ENCODE measurements around the gene AK2.
A peak's percentile ranks its signal among the peaks of the same experiment; 100 is the strongest.
"Not testable (repeated sequence)": the region's sequence is repeated elsewhere in the genome, so short reads cannot be mapped to it uniquely, and the experiment has no call there.

The AK2 gene

GRCh38 chr1:32997381-32997891, 39.2 kb downstream of the AK2 start:
- TF ChIP-seq ZBTB17 (tag by site-specific recombination; IDR thresholded peaks at IDR 0.05) (0 out of 2 replicates have a peak, but pooled peaks have one; percentile 27), GFI1B (tag by site-specific recombination; IDR thresholded peaks at IDR 0.05) (no peak), ZNF560 (tag by site-specific recombination; IDR thresholded peaks at IDR 0.05; ENCODE audit: borderline replicate concordance) (no peak)
- Histone ChIP-seq H3K36me3 (ENCODE audit: control insufficient read depth in 2 of 2, insufficient read depth in 1 of 2, low read length in 2 of 2) (peaks cover 0 to 10% of the 10 kb centered on the region in 2 experiments; a peak in 1 of 3 replicates), H3K9me3 (ENCODE audit: control insufficient read depth, insufficient read depth, low read depth, low read length) (no peaks in the 10 kb centered on the region), H3K4me1 (ENCODE audit: control insufficient read depth, insufficient read depth, low read length) (no peaks in the 10 kb centered on the region), H3K4me3 (ENCODE audit: low read depth, low read length) (no peak overlapping the region), H3K27ac (ENCODE audit: extremely low read depth, low read depth, low read length) (no peak overlapping the region)
- CTCF ChIA-PET: interaction anchor here (5.3 kb wide), 1 partner anchor 10 kb away, joined by 15 read pairs; no protein-coding TSS in a partner anchor
- POLR2A ChIA-PET: no interaction called here

- ChIA-PET POLR2A (interaction anchor here (0.8 to 1.2 kb wide), 2 partner anchors 28 to 30 kb away, joined by 3 to 6 read pairs; partner anchors contain the start of gene RNF19B), CTCF (interaction anchor here (0.5 to 5.3 kb wide), 6 partner anchors 14 to 1296 kb away, joined by 3 to 15 read pairs (median 3); no protein-coding TSS in a partner anchor)
- H3K27ac ChIP-seq (ENCODE audit: extremely low read depth, low read depth, low read length); H3K36me3 ChIP-seq (ENCODE audit: control insufficient read depth in 2 of 2, insufficient read depth in 1 of 2, low read length in 2 of 2); H3K4me3 ChIP-seq (ENCODE audit: low read depth, low read length); H3K4me1 ChIP-seq (ENCODE audit: control insufficient read depth, insufficient read depth, low read length); H3K9me3 ChIP-seq (ENCODE audit: control insufficient read depth, insufficient read depth, low read depth, low read length): not testable (repeated sequence)
These were observed 43.4 kb downstream of the AK2 start for GRCh38 chr1:32993324-32993636.

- H3K27ac ChIP-seq (ENCODE audit: extremely low read depth, low read depth, low read length): no peak overlapping the region
- CTCF ChIA-PET: interaction anchor here (0.6 to 5.3 kb wide), 9 partner anchors 8 to 1295 kb away, joined by 3 to 15 read pairs (median 4); no protein-coding TSS in a partner anchor
- H3K4me1 ChIP-seq (ENCODE audit: control insufficient read depth, insufficient read depth, low read length): no peaks in the 10 kb centered on the region; the same call in 1 of the 2 replicates
- no peaks in the 10 kb centered on the region for H3K9me3 ChIP-seq (ENCODE audit: control insufficient read depth, insufficient read depth, low read depth, low read length)
- POLR2A ChIA-PET: interaction anchor here (0.8 to 1.7 kb wide), 5 partner anchors 11 to 134 kb away, joined by 3 to 21 read pairs (median 3); partner anchors contain the start of gene RNF19B
- no peaks in the 10 kb centered on the region for H3K36me3 ChIP-seq (ENCODE audit: control insufficient read depth in 2 of 2, insufficient read depth in 1 of 2, low read length in 2 of 2)
- H3K4me3 ChIP-seq (ENCODE audit: low read depth, low read length): no peak overlapping the region
- TF ChIP-seq SP7 (tag by site-specific recombination; IDR thresholded peaks at IDR 0.05): peak; percentile 50
- TF ChIP-seq ZXDB (tag by site-specific recombination; IDR thresholded peaks at IDR 0.05): no peak; the same call in 1 of the 2 replicates
- TF ChIP-seq PATZ1 (tag by site-specific recombination; IDR thresholded peaks at IDR 0.05): peak; percentile 25; the same call in 1 of the 2 replicates
- TF ChIP-seq ZNF677 (tag by site-specific recombination; IDR thresholded peaks at IDR 0.05): no peak
- TF ChIP-seq ZNF777 (tag by site-specific recombination; IDR thresholded peaks at IDR 0.05; ENCODE audit: borderline replicate concordance): no peak
- peak; percentile 49; the same call in 1 of the 2 replicates for TF ChIP-seq ZNF600 (tag by site-specific recombination; IDR thresholded peaks at IDR 0.05)
- TF ChIP-seq ZNF623 (tag by site-specific recombination; IDR thresholded peaks at IDR 0.05): no peak
- TF ChIP-seq GLIS2 (tag by site-specific recombination; IDR thresholded peaks at IDR 0.05): peak; percentile 63; the same call in 1 of the 2 replicates
- 0 out of 2 replicates have a peak, but pooled peaks have one; percentile 0 for TF ChIP-seq ZBTB11 (tag by site-specific recombination; conservative IDR thresholded peaks at IDR 0.05; ENCODE audit: low read depth)
- no peak for TF ChIP-seq ZEB2 (tag by site-specific recombination; IDR thresholded peaks at IDR 0.05)
- TF ChIP-seq SP3 (tag by site-specific recombination; IDR thresholded peaks at IDR 0.05): peak; percentile 48; the same call in 1 of the 2 replicates
- TF ChIP-seq ZNF747 (tag by site-specific recombination; IDR thresholded peaks at IDR 0.05): no peak
- no peak for TF ChIP-seq KLF16 (tag by site-specific recombination; IDR thresholded peaks at IDR 0.05)
- TF ChIP-seq KLF10 (tag by site-specific recombination; IDR thresholded peaks at IDR 0.05): peak; percentile 97
- TF ChIP-seq ZSCAN23 (tag by site-specific recombination; IDR thresholded peaks at IDR 0.05): no peak
- TF ChIP-seq KLF1 (tag by site-specific recombination; IDR thresholded peaks at IDR 0.05): peak; percentile 97
- peak; percentile 53; the same call in 1 of the 2 replicates for TF ChIP-seq SCRT2 (tag by site-specific recombination; IDR thresholded peaks at IDR 0.05)
- no peak for TF ChIP-seq ZNF155 (tag by site-specific recombination; IDR thresholded peaks at IDR 0.05)
- 0 out of 2 replicates have a peak, but pooled peaks have one; percentile 48 for TF ChIP-seq ZNF558 (tag by site-specific recombination; IDR thresholded peaks at IDR 0.05)
- TF ChIP-seq WT1 (tag by site-specific recombination; IDR thresholded peaks at IDR 0.05): no peak; the same call in 1 of the 2 replicates
- peak; percentile 59; the same call in 1 of the 2 replicates for TF ChIP-seq KLF9 (tag by site-specific recombination; IDR thresholded peaks at IDR 0.05; ENCODE audit: low read depth)
- TF ChIP-seq GLIS1 (tag by site-specific recombination; IDR thresholded peaks at IDR 0.05): peak; percentile 81
- TF ChIP-seq ZNF366 (tag by site-specific recombination; conservative IDR thresholded peaks at IDR 0.05): no peak
These were observed 44.0 kb downstream of the AK2 start for GRCh38 chr1:32992489-32993323.

All from HEK293 (cell line).